Mucosa of descending colon (tissue), 3 donors: Measurements from ENCODE around the gene RNASET2. TPM values are rescaled to one million over a fixed set of nuclear protein-coding genes. Genes with fewer than 3 reads are reported as not detected.
"Not testable (repeated sequence)": the region's sequence is repeated elsewhere in the genome, so short reads cannot be mapped to it uniquely, and the experiment has no call there.

Experiments used
- ATAC-seq: fragments of 200-7000 bp; cut with Tn5 transposase; one replicate; pipeline ENCODE4 v1.9.1; 2020; ENCODE audit warnings: mild to moderate bottlenecking, moderate library complexity
- DNase-seq, 3 donors: peaks; one replicate each; pipeline ENCODE4 v3.0.0-alpha.2; 2020
- H3K36me3 ChIP-seq: fragments of 200-600 bp; one replicate; pipeline ENCODE4 v1.8.0; 2021; ENCODE audit warnings: low read depth, mild to moderate bottlenecking
- H3K4me1 ChIP-seq: fragments of 200-600 bp; one replicate; pipeline ENCODE4 v1.8.0; 2021; ENCODE audit warnings: low read depth, mild to moderate bottlenecking
- H3K4me3 ChIP-seq: fragments of 200-600 bp; one replicate; pipeline ENCODE4 v1.8.0; 2021; ENCODE audit warnings: mild to moderate bottlenecking
- H3K9me3 ChIP-seq: fragments of 200-600 bp; one replicate; pipeline ENCODE4 v1.8.0; 2021; ENCODE audit warnings: mild to moderate bottlenecking
- intact Hi-C, 2 donors: fragments of 100-400 bp; cut with DNase I in 1 of 2; cut with micrococcal nuclease in 1 of 2; formaldehyde crosslinking; loops; one replicate each; pipeline versions ENCODE4 v1.11.0 to v1.11.1; 2022; cut with DNase I, micrococcal nuclease
- microRNA-seq: library from miRNA; unstranded; fragments of <30 nt; microRNA quantifications from one replicate; pipeline ENCODE4, GENCODE V29; 2019
- total RNA-seq, 3 donors: library from RNA; stranded (reverse); fragmentation: NEBNext Ultra II Directional in 2 of 3; extraction: Animal tissue kit (Norgen Biotek cat#: 25700) in 2 of 3; gene quantifications; one replicate each; pipeline versions ENCODE4 v1.2.1 to v1.2.4, GENCODE V29; 2021 to 2023
- TF ChIP-seq, protein P1 (sequence below): fragments of 200-600 bp; IDR thresholded peaks from one replicate; pipeline ENCODE4 v1.8.0; 2022; ENCODE audit warnings: antibody characterized with exemption, mild to moderate bottlenecking
- donor health status: DM: no; HTN: no; CAD: no; lungs with moderate emphysema.
- donor health status: DM: no; HTN: no; CAD: no.
- donor health status: DM: no; HTN: yes; CAD: no.

RNASET2 gene
- total RNA-seq, 3 donors from 2014 or later, result 60.1 to 127 (median 109) TPM

DNA sequence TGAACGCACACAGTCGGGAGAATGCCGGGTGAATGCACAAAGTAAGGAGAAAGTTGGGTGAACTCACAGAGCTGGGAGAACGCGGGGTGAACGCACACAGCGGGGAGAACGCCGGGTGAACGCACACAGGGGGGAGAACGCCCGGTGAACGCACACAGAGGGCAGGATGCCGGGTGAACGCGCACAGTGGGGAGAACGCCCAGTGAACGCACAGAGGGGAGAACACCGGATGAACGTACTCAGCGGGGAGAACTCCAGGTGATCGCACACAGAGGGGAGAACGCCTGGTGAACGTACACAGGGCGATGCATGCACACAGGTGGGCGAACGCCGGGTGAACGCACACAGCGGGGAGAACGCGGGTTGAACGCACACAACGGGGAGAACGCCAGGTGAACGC lies 57.4 kb downstream of the RNASET2 start:
- intact Hi-C loops, result no loop called here
- DNase-seq (no peak), ATAC-seq (no peak)
- TF ChIP-seq, protein P1, sequence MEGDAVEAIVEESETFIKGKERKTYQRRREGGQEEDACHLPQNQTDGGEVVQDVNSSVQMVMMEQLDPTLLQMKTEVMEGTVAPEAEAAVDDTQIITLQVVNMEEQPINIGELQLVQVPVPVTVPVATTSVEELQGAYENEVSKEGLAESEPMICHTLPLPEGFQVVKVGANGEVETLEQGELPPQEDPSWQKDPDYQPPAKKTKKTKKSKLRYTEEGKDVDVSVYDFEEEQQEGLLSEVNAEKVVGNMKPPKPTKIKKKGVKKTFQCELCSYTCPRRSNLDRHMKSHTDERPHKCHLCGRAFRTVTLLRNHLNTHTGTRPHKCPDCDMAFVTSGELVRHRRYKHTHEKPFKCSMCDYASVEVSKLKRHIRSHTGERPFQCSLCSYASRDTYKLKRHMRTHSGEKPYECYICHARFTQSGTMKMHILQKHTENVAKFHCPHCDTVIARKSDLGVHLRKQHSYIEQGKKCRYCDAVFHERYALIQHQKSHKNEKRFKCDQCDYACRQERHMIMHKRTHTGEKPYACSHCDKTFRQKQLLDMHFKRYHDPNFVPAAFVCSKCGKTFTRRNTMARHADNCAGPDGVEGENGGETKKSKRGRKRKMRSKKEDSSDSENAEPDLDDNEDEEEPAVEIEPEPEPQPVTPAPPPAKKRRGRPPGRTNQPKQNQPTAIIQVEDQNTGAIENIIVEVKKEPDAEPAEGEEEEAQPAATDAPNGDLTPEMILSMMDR, result no peak
- Histone ChIP-seq H3K9me3 (no peaks in the 10 kb centered on the region), H3K36me3 (no peaks in the 10 kb centered on the region), H3K4me3 (no peak overlapping the region), H3K4me1 (no peaks in the 10 kb centered on the region)

DNA sequence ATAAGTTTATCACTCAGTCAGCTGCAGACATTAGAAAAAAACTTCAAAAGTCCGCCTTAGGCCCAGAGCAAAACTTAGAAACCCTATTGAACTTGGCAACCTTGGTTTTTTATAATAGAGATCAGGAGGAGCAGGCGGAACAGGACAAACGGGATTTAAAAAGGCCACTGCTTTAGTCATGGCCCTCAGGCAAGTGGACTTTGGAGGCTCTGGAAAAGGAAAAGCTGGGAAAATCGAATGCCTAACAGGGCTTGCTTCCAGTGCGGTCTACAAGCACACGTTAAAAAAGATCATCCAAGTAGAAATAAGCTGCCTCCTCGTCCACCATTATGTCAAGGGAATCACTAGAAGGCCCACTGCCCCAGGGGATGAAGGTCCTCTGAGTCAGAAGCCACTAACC lies 61.7 kb downstream of the RNASET2 start:
- intact Hi-C loops, H3K4me1 ChIP-seq, H3K4me3 ChIP-seq, H3K9me3 ChIP-seq, H3K36me3 ChIP-seq, ATAC-seq: not testable (repeated sequence)
- peak in 1 of 3 donors; percentile 8 for DNase-seq

DNA sequence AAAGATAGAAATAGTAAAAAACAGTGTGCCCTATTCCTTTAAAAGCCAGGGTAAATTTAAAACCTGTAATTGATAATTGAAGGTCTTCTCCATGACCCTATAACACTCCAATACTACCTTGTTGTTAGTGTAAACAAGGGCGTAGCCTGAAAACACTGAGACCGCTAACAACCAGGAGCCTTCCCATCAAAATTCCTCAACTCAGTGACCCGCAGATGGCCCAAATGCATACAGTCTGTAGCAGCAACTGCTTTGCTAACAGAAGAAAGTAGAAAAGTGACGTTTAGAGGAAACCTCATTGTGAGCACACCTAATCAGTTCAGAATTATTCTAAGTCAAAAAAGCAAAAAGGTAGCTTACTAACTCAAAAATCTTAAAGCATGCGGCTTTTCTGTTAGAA lies 63.9 kb downstream of the RNASET2 start:
- H3K36me3 ChIP-seq, H3K9me3 ChIP-seq, H3K4me3 ChIP-seq, intact Hi-C loops, H3K4me1 ChIP-seq, DNase-seq, ATAC-seq: not testable (repeated sequence)

DNA sequence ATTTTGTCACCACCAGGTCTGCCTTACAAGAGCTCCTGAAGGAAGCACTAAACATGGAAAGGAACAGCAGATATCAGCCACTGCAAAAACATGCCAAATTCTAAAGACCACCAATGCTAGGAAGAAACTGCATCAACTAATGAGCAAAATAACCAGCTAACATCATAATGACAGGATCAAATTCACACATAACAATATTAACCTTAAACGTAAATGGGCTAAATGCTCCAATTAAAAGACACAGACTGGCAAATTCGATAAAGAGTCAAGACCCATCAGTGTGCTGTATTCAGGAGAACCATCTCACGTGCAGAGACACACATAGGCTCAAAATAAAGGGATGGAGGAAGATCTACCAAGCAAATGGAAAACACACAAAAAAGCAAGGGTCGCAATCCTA lies 69.6 kb downstream of the RNASET2 start:
- H3K4me3 ChIP-seq, ATAC-seq, DNase-seq, H3K9me3 ChIP-seq, intact Hi-C loops, H3K4me1 ChIP-seq, H3K36me3 ChIP-seq: not testable (repeated sequence)

DNA sequence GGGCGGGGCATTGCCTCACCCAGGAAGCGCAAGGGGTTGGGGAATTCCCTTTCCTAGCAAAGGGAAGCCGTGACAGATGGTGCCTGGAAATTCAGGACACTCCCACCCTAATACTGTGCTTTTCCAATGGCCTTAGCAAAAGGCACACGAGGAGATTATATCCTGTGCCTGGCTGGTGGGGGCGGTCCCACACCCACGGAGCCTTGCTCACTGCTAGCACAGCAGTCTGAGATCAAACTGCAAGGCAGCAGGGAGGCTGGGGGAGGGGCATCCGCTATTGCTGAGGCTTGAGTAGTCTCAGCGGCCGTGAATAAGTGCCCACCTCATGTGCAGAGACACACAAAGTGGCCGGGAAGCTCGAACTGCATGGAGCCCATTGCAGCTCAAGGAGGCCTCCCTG lies 71.4 kb downstream of the RNASET2 start:
- H3K4me3 ChIP-seq, DNase-seq, H3K9me3 ChIP-seq, H3K36me3 ChIP-seq, intact Hi-C loops, ATAC-seq, H3K4me1 ChIP-seq: not testable (repeated sequence)

DNA sequence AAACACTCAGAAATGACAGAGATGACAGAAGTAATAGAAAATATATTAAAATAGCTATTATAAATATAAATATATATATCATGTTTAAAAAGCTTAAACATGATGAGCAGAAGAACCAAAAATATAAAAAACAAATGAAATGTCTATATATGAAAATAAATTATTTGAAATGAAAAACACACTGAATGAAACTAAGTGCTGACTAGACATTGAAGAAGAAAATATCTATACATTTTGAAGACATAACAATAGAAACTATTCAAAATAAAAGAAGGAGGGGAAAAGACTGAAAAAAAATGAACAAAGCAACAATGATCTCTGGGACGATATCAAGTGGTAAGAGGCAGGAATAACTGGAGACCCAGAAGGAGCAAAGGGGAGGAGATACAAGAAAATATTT lies 76.8 kb downstream of the RNASET2 start:
- intact Hi-C loops, result no loop called here
- ATAC-seq, result no peak
- DNase-seq, result no peak
- Histone ChIP-seq H3K4me3 (no peak overlapping the region), H3K9me3 (no peaks in the 10 kb centered on the region), H3K36me3 (no peaks in the 10 kb centered on the region), H3K4me1 (no peaks in the 10 kb centered on the region)
- TF ChIP-seq, protein P1, result no peak

Small RNA genes lying within 50 kb of the gene (microRNA-seq; reads per million reads assigned to microRNA genes)
- gene MIR3939, result not detected

Other genes starting within 250 kb of the RNASET2 start
- gene CEP43, start 42.8 kb upstream of the RNASET2 start, total RNA-seq, result 10 to 100 TPM; 20.4 to 24.7 (median 24.2) TPM
- under 1 TPM in 2 of 3 donors, not detected in 1; 0.17 to 0.43 TPM for gene CCR6, start 166.5 kb upstream of the RNASET2 start, total RNA-seq
- not detected for gene GPR31, start 201.4 kb upstream of the RNASET2 start, total RNA-seq